Heart left ventricle (tissue), 11 donors: Measurements from ENCODE around the gene PPP1R11. TPM values are rescaled to one million over a fixed set of nuclear protein-coding genes. Genes with fewer than 3 reads are reported as not detected.

Experiments
- polyA plus RNA-seq, 2 donors: library from polyadenylated mRNA; stranded (reverse); fragments of 200-250 nt; gene quantifications; one replicate each; pipeline ENCODE4 v1.2.3, GENCODE V29; 2013
- total RNA-seq, 9 donors: library from RNA; depleted of rRNA in 2 of 9; stranded (reverse); fragments of >200 nt in 2 of 9; fragmentation: NEBNext Ultra II Directional in 3 of 9; extraction: Animal tissue kit (Norgen Biotek cat#: 25700) in 3 of 9; gene quantifications; one replicate each; pipeline versions ENCODE4 v1.1.0 to v1.2.4, GENCODE V29; 2016 to 2023
- donor health status: ischemic (EF 13 %, LVEDD 7.1; RV severe dilation, severe dysfunction).
- donor health status: healthy with polysubstance abuse.
- donor health status: DM: no; HTN: yes; CAD: no.
- donor health status: DM: no; HTN: no; CAD: no.
- donor health status: ischemic (EF 25% LVEDD 5.7; RV mildly dilated, moderate dysfunction).
- donor health status: healthy.
- donor health status: DM: yes; HTN: yes; CAD: no.
- donor health status: PGD.
- donor health status: nonischemic (EF 23%, LVEDD 6.1; RV moderate dilation, normal function).

The PPP1R11 gene
- total and polyA plus RNA-seq, 11 donors = 38.7 to 90.3 (median 44.9) TPM

Other genes starting within 250 kb of the PPP1R11 start
- under 1 TPM in 3 of 9 donors, not detected in 6; 0.23 to 0.77 (median 0.64) TPM for gene HLA-G, start 239.4 kb upstream of the PPP1R11 start, total RNA-seq
- under 1 TPM in 1 of 2 donors, not detected in 1; 0.24 TPM for gene HLA-G, start 239.4 kb upstream of the PPP1R11 start, polyA plus RNA-seq
- gene HLA-A, start 124.7 kb upstream of the PPP1R11 start, total RNA-seq = 1,000 to 10,000 TPM in 1 of 9 donors, 100 to 1,000 TPM in 8; 263 to 1,427 (median 361) TPM
- gene HLA-A, start 124.7 kb upstream of the PPP1R11 start, polyA plus RNA-seq = 1,000 to 10,000 TPM in 1 of 2 donors, 100 to 1,000 TPM in 1; 299 to 1,581 TPM
- 10 to 100 TPM; 11.7 to 19.8 (median 14.7) TPM for gene POLR1H, start 5.9 kb upstream of the PPP1R11 start, total RNA-seq
- gene POLR1H, start 5.9 kb upstream of the PPP1R11 start, polyA plus RNA-seq = 10 to 100 TPM; 20.9 to 46.1 TPM
- gene RNF39, start 8.6 kb downstream of the PPP1R11 start, total RNA-seq = under 1 TPM in 1 of 9 donors, not detected in 8; 0.68 TPM
- not detected for gene RNF39, start 8.6 kb downstream of the PPP1R11 start, polyA plus RNA-seq
- gene TRIM31, start 45.9 kb downstream of the PPP1R11 start, total RNA-seq = not detected
- gene TRIM31, start 45.9 kb downstream of the PPP1R11 start, polyA plus RNA-seq = not detected
- gene TRIM40, start 68.9 kb downstream of the PPP1R11 start, total RNA-seq = not detected
- gene TRIM40, start 68.9 kb downstream of the PPP1R11 start, polyA plus RNA-seq = not detected
- not detected for gene TRIM10, start 94.0 kb downstream of the PPP1R11 start, total RNA-seq
- not detected for gene TRIM10, start 94.0 kb downstream of the PPP1R11 start, polyA plus RNA-seq
- gene TRIM15, start 96.3 kb downstream of the PPP1R11 start, total RNA-seq = not detected
- gene TRIM15, start 96.3 kb downstream of the PPP1R11 start, polyA plus RNA-seq = not detected
- 10 to 100 TPM; 19.1 to 37.4 (median 24.5) TPM for gene TRIM26, start 146.2 kb downstream of the PPP1R11 start, total RNA-seq
- 10 to 100 TPM; 15.1 to 31.8 TPM for gene TRIM26, start 146.2 kb downstream of the PPP1R11 start, polyA plus RNA-seq